NCI-H526 treated with DMSO at 0.1 percent for 48 hours (cell line): Measurements from ENCODE around the gene PCNP.
"Not testable (repeated sequence)": the region's sequence is repeated elsewhere in the genome, so short reads cannot be mapped to it uniquely, and the experiment has no call there.

ENCODE experiments used
- DNase-seq: peaks from one replicate; lab custom pipeline; 2025; lab: John Stamatoyannopoulos, UW

Gene PCNP

DNA sequence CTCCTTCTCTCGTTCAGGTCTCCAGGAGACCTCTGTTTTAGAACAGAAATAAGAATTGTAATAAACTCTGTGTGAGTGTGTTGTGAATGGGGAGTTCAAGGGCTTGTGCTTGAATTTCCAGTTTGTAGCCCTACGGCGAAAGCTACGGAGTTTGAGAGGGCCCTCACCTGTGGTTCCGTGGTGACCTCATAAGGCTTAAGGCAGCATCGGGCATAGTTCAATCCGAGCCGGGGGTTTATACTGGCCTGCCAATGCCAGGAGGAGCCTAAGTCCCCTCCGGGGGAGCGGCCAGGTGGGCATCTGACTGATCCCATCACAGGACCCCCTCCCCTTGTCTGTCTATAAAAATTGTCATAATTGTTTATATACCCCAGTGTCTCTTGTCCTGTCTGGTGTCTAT lies 59.2 kb downstream of the PCNP start:
- no peak for DNase-seq

DNA sequence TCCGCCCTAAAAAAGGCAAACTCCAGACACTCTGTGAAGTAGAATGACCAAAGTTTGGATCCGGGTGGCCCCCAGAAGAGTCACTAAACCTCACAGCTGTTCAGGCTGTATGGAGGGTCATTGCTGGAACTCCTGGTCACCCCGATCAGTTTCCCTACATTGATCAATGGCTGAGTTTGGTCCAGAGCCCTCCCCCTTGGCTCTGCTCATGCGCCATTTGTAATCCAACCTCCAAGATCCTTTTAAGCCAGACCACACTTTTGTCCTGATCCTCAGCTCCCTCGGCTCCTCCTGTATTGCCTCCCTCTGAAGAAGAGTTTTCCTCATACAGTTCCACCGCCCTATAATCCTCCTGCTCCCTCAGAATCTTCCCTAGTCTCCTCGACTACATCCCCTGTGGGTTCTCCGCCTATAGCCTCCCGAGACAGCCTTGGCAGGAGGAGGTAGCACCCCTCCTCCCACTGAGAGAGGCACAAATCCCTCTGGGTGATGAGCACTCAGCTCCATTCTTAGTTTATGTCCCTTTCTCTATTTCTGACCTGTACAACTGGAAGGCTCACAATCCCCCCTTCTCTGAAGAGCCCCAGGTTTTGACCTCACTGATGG lies 60.7 kb downstream of the PCNP start:
- no peak for DNase-seq

DNA sequence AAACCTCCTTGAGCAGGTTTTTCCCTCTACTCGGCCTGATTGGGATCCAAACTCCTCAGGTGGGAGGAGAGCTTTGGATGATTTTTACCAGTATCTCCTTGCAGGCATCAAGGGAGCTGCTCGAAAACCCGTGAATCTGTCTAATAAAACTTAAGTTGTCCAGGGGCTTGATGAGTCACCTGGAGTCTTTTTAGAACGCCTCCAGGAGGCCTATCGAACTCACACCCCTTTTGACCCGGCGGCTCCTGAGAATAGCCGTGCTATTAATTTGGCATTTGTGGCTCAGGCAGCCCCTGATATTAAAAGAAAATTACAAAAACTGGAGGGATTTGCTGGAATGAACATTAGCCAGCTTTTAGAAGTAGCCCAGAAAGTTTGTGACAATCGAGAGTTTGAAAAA lies 61.4 kb downstream of the PCNP start:
- DNase-seq: no peak

DNA sequence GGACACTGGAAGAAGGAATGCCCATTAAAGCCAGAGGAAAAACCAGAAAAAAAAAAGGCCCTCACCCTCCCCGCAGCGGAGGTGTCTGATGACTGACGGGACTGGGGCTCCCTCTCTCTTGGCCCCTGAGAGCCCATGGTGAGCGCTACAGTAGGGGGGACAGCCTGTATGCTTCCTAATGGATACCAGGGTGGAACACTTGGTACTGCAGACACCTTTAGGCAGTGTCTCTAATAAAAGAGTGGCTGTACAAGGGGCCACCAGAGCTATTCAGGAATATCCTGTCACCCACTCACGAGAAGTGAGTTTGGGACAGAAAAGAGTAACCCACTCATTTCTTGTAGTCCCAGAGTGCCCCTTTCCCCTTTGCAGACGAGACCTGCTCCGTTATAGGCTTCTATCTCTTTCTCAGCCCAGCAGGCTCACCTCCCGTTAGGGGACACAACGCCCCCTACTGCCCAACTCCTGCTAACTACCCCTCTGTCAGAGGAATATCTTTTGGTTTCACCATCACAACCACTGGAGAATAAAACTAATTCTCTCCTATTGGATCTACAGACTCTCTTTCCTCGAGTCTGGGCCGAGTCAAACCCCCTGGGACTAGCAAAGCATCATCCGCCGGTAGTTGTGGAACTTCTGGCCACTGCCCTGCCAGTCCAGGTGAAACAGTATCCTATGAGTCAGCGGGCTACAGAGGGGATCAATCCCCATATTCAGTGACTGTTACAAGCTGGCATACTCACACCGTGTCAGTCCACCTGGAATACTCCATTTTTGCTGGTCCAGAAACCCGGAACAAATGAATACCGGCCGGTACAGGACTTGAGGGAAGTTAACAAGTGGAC lies 62.2 kb downstream of the PCNP start:
- no peak for DNase-seq

DNA sequence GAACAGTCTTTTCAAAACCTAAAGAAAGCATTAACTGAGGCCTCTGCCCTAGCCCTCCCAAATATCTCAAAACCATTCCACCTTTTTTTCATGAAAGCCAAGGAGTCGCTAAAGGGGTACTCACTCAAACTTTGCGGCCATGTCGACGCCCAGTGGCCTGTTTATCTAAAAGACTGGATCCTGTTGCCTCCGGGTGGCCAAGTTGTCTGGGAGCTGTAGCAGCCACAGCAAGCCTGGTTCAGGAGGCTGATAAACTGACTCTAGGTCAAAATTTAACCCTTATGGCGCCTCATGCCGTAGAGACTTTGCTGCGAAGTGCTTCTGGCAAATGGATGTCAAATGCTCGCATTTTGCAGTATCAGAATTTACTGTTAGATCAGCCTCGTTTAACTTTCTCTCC lies 63.5 kb downstream of the PCNP start:
- no peak for DNase-seq

DNA sequence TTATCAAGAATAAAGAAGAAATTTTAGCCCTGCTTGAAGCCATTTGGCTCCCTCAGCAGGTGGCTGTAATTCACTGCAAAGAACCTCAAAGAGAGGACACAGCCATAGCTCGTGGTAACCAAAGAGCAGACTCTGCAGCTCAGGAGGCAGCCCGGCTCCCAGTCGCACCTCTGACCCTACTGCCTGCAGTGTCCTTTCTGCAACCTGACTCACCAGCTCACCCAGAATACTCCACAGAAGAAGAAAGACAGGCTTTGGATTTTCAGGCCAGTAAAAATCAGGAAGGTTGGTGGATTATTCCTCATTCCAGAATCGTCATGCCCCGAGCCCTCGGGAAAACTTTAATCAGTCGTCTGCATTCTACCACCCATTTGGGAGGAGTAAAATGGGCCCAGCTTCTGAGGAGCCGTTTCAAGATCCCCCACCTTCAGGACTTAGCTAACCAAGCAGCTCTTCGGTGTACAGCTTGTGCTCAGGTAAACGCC lies 64.3 kb downstream of the PCNP start:
- DNase-seq: no peak

DNA sequence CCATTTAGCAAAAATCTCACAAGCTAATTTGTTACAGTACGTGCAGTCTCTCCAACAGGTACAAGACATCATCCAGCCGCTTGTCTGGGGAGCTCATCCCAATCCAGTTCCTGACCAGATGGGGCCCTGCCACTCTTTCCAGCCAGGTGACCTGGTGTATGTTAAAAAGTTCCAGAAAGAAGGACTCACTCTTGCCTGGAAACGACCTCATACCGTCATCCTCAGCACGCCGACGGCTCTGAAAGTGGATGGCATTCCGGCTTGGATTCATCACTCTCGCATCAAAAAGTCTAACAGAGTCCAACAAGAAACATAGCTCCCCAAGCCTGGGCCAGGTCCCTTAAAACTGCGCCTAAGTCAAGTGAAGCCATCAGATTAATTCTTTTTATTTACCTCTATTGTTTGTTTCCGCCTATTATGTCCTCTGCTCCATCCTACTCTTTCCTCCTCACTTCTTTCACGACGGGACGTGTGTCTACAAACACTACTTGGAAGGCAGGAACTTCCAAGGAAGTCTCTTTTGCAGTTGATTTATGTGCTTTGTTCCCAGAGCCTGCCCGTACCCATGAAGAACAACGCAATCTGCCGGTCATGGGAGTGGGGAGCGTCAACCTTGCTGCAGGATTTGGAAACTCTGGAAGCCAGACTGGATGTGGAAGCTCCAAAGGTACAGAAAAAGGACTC lies 65.4 kb downstream of the PCNP start:
- no peak for DNase-seq

DNA sequence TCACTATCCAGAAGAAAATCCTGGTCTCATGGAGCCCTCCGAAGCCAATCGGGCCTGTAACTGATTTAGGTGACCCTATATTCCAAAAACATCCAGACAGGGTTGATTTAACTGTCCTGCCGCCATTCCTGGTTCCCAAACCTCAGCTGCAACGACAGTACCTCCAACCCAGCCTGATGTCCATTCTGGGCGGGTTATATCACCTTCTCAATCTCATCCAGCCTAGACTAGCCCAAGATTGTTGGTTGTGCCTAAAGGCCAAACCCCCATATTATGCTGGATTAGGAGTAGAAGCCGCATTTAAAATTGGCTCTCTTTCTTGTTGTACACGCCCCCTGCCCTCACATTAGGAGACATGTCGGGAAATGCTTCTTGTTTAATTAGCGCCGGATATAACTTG lies 66.3 kb downstream of the PCNP start:
- no peak for DNase-seq

DNA sequence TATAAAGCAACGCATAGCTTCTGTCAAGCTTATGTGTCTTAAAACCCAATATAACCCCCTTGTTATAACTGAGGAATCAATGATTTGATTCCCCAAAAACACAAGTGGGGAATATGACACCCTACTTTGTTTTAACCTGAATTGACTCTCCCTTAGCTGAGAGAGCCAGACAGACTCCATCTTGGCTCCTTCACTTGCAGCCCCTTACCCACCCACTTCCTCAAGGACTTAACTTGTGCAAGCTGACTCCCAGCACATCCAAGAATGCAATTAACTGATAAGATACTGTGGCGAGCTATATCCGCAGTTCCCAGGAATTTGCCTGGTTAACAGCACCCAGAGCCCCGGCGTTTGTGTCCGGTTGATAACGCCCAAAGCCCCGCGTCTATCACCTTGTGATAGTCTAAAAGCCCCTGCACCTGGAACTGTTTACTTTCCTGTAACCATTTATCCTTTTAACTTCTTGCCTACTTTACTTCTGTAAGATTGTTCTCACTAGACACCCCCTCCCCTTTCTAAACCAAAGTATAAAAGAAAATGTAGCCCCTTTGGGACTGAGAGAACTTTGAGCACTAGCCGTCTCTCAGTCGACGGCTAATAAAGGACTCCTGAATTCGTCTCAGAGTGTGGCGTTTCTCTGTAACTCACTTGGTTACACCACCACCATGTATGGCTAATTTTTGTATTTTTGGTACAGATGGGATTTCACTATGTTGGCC lies 67.6 kb downstream of the PCNP start:
- not testable (repeated sequence) for DNase-seq

DNA sequence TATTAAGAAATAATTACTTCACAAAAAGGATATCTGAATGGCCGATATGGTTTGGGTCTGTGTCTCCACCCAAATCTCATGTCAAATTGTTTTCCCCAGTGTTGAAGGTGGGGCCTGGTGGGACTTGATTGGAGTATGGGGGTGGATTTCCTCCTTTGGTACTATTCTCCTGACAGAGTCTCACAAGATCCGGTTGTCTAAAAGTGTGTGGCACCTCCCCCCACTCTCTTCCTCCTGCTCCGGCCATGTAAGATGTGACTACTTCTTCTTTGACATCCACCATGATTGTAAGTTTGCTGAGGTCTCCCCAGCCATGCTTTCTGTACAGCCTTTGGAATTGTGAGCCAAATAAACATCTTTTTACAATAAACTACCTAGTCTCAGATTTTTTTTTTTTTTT lies 68.5 kb downstream of the PCNP start:
- no peak for DNase-seq

DNA sequence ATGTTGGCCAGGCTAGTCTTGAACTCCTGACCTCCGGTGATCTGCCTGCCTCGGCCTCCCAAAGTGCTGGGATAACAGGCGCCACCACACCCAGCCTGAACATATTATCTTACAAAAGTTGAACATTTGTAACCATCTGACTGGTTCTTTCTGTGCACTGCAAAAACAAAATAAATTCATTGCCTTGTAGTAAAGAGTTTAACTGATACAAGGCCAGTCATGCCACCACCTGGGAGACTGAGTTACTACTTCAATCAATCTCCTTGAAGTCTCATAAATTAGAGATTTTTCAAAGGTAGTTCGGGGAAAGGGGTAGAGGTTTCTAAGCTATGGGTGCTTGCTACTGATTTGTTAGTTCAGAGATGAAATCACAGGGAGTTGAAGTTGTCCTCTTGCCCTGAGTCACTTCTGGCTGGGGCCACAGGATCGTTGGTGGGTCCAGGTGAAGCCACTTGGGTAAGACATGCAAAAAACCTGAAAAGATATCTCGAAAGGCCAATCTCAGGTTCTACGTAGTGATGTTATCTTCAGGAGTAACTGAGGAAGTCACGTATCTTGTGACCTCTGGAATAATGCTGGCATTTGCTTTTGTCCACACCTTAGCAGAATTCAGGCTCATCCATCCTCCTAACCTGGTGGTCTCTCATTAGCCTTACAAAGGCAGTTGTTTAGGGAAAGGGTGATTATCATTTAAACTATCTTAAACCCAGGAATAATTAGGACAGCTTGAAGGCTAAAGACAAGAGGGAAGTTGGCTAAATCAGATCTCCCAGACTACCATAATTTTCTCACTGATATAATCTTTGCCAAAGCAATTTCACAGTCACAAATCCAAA lies 69.2 kb downstream of the PCNP start:
- no peak for DNase-seq
